Panc1 (cell line): ENCODE results near the gene CFAP74. TPM values are rescaled to one million over a fixed set of nuclear protein-coding genes. Genes with fewer than 3 reads are reported as not detected.

Source experiments
- ATAC-seq: fragments of 200-7000 bp; cut with Tn5 transposase; 2 replicates; pipeline ENCODE4 v1.9.1; 2020; ENCODE audit warnings: mild to moderate bottlenecking, moderate library complexity
- BruUV-seq: library from RNA; stranded (reverse); fragments of 400-500 nt; replicated peaks from 2 replicates; lab custom pipeline; 2021; lab: Mats Ljungman, UMichigan
- CTCF ChIA-PET: fragments of 300-600 bp; sonication (Branson Sonifier 250); formaldehyde crosslinking; loops from one replicate; lab custom pipeline; 2022; ENCODE audit warnings: antibody characterized with exemption; lab: Charles Lee
- POLR2A ChIA-PET: fragments of 300-600 bp; sonication (Branson Sonifier 250); formaldehyde crosslinking; loops from one replicate; lab custom pipeline; 2022; ENCODE audit warnings: antibody characterized with exemption; lab: Charles Lee
- DNase-seq: peaks from one replicate; pipeline ENCODE4 v3.0.0-alpha.2; 2010; ENCODE audit warnings: low read depth, low spot score
- H3K27ac ChIP-seq: 2 replicates; pipeline ENCODE4 v1.5.1; 2011; ENCODE audit warnings: mild to moderate bottlenecking, low read length, inconsistent platforms
- H3K27me3 ChIP-seq: fragments of 200-500 bp; sonication (Bioruptor generic); 2 replicates; pipeline ENCODE4 v1.6.0; 2014; ENCODE audit warnings: low read length, inconsistent platforms; ENCODE audit not compliant: control insufficient read depth, insufficient read depth
- H3K36me3 ChIP-seq: fragments of 200-500 bp; sonication (Bioruptor generic); 2 replicates; pipeline ENCODE4 v1.5.1; 2014; ENCODE audit warnings: inconsistent platforms, mild to moderate bottlenecking, low read length, moderate library complexity; ENCODE audit not compliant: control insufficient read depth, insufficient read depth
- H3K4me1 ChIP-seq: 2 replicates; pipeline ENCODE4 v1.5.1; 2011; ENCODE audit warnings: inconsistent platforms, mild to moderate bottlenecking, low read length, moderate library complexity; ENCODE audit not compliant: control insufficient read depth, insufficient read depth
- H3K4me3 ChIP-seq, 2 experiments: 2 replicates each; pipeline ENCODE4 v1.5.1; 2011 to 2012; ENCODE audit warnings: low read depth in 2 of 2, low read length in 2 of 2, mild to moderate bottlenecking in 2 of 2, inconsistent platforms in 1 of 2, moderate library complexity in 1 of 2
- H3K9me3 ChIP-seq: fragments of 200-500 bp; sonication (Bioruptor generic); 2 replicates; pipeline ENCODE4 v1.5.1; 2014; ENCODE audit warnings: low read depth, mild to moderate bottlenecking, inconsistent platforms, low read length, moderate library complexity; ENCODE audit not compliant: control insufficient read depth, insufficient read depth
- CTCF ChIP-seq: fragments of 450-650 bp; IDR thresholded peaks from 2 replicates; pipeline ENCODE4 v1.5.1; 2017; ENCODE audit warnings: mild to moderate bottlenecking
- POLR2AphosphoS5 ChIP-seq: IDR thresholded peaks from 2 replicates; pipeline ENCODE4 v1.6.1; 2012; ENCODE audit warnings: mild to moderate bottlenecking, low read depth, low read length, moderate library complexity
- REST ChIP-seq, 2 experiments: IDR thresholded peaks; 2 replicates each; pipeline ENCODE4 v1.6.1; 2011 to 2012; ENCODE audit warnings: low read depth in 2 of 2, control low read depth in 1 of 2, low read length in 1 of 2, mild to moderate bottlenecking in 1 of 2, moderate library complexity in 1 of 2; ENCODE audit not compliant: insufficient read depth in 1 of 2
- SIN3A ChIP-seq: IDR thresholded peaks from 2 replicates; pipeline ENCODE4 v1.6.1; 2012; ENCODE audit warnings: low read depth, mild to moderate bottlenecking, low read length, moderate library complexity, borderline replicate concordance; ENCODE audit not compliant: insufficient read depth
- TCF7L2 ChIP-seq: IDR thresholded peaks from 2 replicates; pipeline ENCODE4 v1.6.1; 2011; ENCODE audit warnings: mild to moderate bottlenecking, low read depth, low read length, inconsistent platforms
- in situ Hi-C: cut with HindIII; loops from 2 replicates; pipeline ENCODE4 v1.10.0; 2016; ENCODE audit warnings: low sequenced_read_pairs, low pct_unique_long_range_greater_than_20kb
- intact Hi-C: fragments of 100-400 bp; cut with micrococcal nuclease; formaldehyde crosslinking; loops from one replicate; pipeline ENCODE4 v1.10.0; 2022; ENCODE audit not compliant: unreplicated experiment
- total RNA-seq: library from RNA; stranded (reverse); gene quantifications from one replicate; pipeline ENCODE4 v1.2.1, GENCODE V29; 2021; ENCODE audit not compliant: unreplicated experiment

CFAP74 gene
- total RNA-seq, 1 experiment from 2014 or later = not detected

GRCh38 chr1:1946540-1946939, 57.0 kb downstream of the CFAP74 start:
- H3K27ac ChIP-seq = no peak overlapping the region
- ChIA-PET CTCF (no interaction called here), POLR2A (interaction anchor here (1.1 kb wide), 1 partner anchor 98 kb away, joined by 3 read pairs; no protein-coding TSS in a partner anchor)
- no peak overlapping the region for H3K4me3 ChIP-seq
- H3K27me3 ChIP-seq = no peaks in the 10 kb centered on the region
- BruUV-seq = no TSS peak
- TF ChIP-seq REST (IDR thresholded peaks at IDR 0.05; ENCODE audit: insufficient read depth in 1 of 2, low read depth in 2 of 2, low read length in 1 of 2) = no peak
- TF ChIP-seq TCF7L2 = no peak
- TF ChIP-seq CTCF = no peak
- TF ChIP-seq POLR2AphosphoS5 = no peak
- TF ChIP-seq SIN3A = no peak
- DNase-seq = no peak
- intact Hi-C loops = no loop called here
- ATAC-seq = no peak
- in situ Hi-C loops = no loop called here
- no peaks in the 10 kb centered on the region for H3K4me1 ChIP-seq
- H3K9me3 ChIP-seq = no peaks in the 10 kb centered on the region
- no peaks in the 10 kb centered on the region for H3K36me3 ChIP-seq

- in situ Hi-C loops (no loop called here), intact Hi-C loops (no loop called here)
- no peak for DNase-seq
- ATAC-seq = no peak
- H3K4me1 ChIP-seq = no peaks in the 10 kb centered on the region; the same call in 1 of the 2 replicates
- no peaks in the 10 kb centered on the region for H3K27me3 ChIP-seq
- POLR2A ChIA-PET = interaction anchor here (0.7 to 1.1 kb wide), 2 partner anchors 99 to 228 kb away, joined by 3 to 12 read pairs; no protein-coding TSS in a partner anchor
- TF ChIP-seq CTCF (no peak), SIN3A (no peak), TCF7L2 (no peak), POLR2AphosphoS5 (no peak), REST (IDR thresholded peaks at IDR 0.05; ENCODE audit: insufficient read depth in 1 of 2, low read depth in 2 of 2, low read length in 1 of 2) (no peak)
- CTCF ChIA-PET = no interaction called here
- no peak overlapping the region for H3K27ac ChIP-seq
- H3K4me3 ChIP-seq = no peak overlapping the region
- BruUV-seq = no TSS peak
- no peaks in the 10 kb centered on the region for H3K9me3 ChIP-seq
- H3K36me3 ChIP-seq = no peaks in the 10 kb centered on the region
Measured at GRCh38 chr1:1945782-1946393, 57.7 kb downstream of the CFAP74 start.
